Measurements from ENCODE around the gene FAM161A.
"Not testable (repeated sequence)": the region's sequence is repeated elsewhere in the genome, so short reads cannot be mapped to it uniquely, and the experiment has no call there.

The FAM161A gene

GRCh38 chr2:61857224-61857623 lies 3.4 kb upstream of the FAM161A start:
- no peak for DNase-seq (ENCODE audit: low spot score)
- TF ChIP-seq CTCF (IDR thresholded peaks at IDR 0.05; ENCODE audit: extremely low read depth, insufficient read depth, missing control alignments): no peak
- in situ Hi-C loops (cut with MboI; ENCODE audit: low pct_unique_long_range_greater_than_20kb, low sequenced_read_pairs, unreplicated experiment): no loop called here

- DNase-seq (ENCODE audit: low spot score): no peak
- in situ Hi-C loops (cut with MboI; ENCODE audit: low pct_unique_long_range_greater_than_20kb, low sequenced_read_pairs, unreplicated experiment): no loop called here
Measured at GRCh38 chr2:61855318-61855613, 1.4 kb upstream of the FAM161A start.

GRCh38 chr2:61854564-61855317 lies 881 bp upstream of the FAM161A start:
- in situ Hi-C loops (cut with MboI; ENCODE audit: low pct_unique_long_range_greater_than_20kb, low sequenced_read_pairs, unreplicated experiment): no loop called here
- peak; percentile 94 for DNase-seq (ENCODE audit: low spot score)
- TF ChIP-seq CTCF (IDR thresholded peaks at IDR 0.05; ENCODE audit: extremely low read depth, insufficient read depth, missing control alignments): no peak

More at GRCh38 chr2:61855318-61855613, 1.4 kb upstream of the FAM161A start:
- TF ChIP-seq CTCF (IDR thresholded peaks at IDR 0.05; ENCODE audit: extremely low read depth, insufficient read depth, missing control alignments): no peak

- in situ Hi-C loops (cut with MboI; ENCODE audit: low pct_unique_long_range_greater_than_20kb, low sequenced_read_pairs, unreplicated experiment): no loop called here
- peak; percentile 70 for DNase-seq (ENCODE audit: low spot score)
Measured at GRCh38 chr2:61853086-61853846, 594 bp downstream of the FAM161A start.

GRCh38 chr2:61851270-61851669 lies 2.6 kb downstream of the FAM161A start:
- in situ Hi-C loops (cut with MboI; ENCODE audit: low pct_unique_long_range_greater_than_20kb, low sequenced_read_pairs, unreplicated experiment): not testable (repeated sequence)

More at GRCh38 chr2:61853086-61853846, 594 bp downstream of the FAM161A start:
- TF ChIP-seq CTCF (IDR thresholded peaks at IDR 0.05; ENCODE audit: extremely low read depth, insufficient read depth, missing control alignments): no peak

GRCh38 chr2:61845320-61845719 lies 8.5 kb downstream of the FAM161A start:
- TF ChIP-seq CTCF (IDR thresholded peaks at IDR 0.05; ENCODE audit: extremely low read depth, insufficient read depth, missing control alignments): no peak
- DNase-seq (ENCODE audit: low spot score): no peak
- in situ Hi-C loops (cut with MboI; ENCODE audit: low pct_unique_long_range_greater_than_20kb, low sequenced_read_pairs, unreplicated experiment): no loop called here

More at GRCh38 chr2:61851270-61851669, 2.6 kb downstream of the FAM161A start:
- not testable (repeated sequence) for DNase-seq (ENCODE audit: low spot score)

- DNase-seq (ENCODE audit: low spot score): no peak
- TF ChIP-seq CTCF (IDR thresholded peaks at IDR 0.05; ENCODE audit: extremely low read depth, insufficient read depth, missing control alignments): no peak
- in situ Hi-C loops (cut with MboI; ENCODE audit: low pct_unique_long_range_greater_than_20kb, low sequenced_read_pairs, unreplicated experiment): no loop called here
Measured at GRCh38 chr2:61841286-61841685, 12.6 kb downstream of the FAM161A start.

All from GM13977 (cell line).